ENCODE measurements around the gene KANTR.
"Not testable (repeated sequence)": the region's sequence is repeated elsewhere in the genome, so short reads cannot be mapped to it uniquely, and the experiment has no call there.

KANTR gene

DNA sequence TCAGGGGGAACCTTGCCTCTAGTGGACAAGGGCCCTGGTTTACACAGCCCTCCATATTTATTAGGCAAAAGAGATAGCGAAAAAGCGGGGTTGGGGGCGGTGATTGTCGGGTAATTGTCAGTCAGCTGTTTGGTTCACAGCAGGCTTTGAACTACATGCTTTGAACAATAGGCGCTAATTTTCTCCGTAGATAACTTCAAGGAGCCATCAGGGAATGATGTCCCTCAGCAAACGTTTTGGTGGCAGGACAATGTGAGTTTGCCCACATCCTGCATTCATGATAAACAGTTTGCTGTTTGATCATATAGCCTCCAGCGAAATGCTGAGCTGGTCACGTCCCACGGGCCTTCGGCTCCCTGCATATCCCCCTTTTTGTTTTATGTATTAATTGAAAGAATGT lies 65.2 kb downstream of the KANTR start:
- H3K27me3 ChIP-seq (replicated peaks in 2 of 5; ENCODE audit: control insufficient read depth in 4 of 5, insufficient read depth in 5 of 5, low read length in 4 of 5), result peaks cover 0 to 10% (median 0%) of the 10 kb centered on the region in 5 experiments
- ChIA-PET CTCF (no interaction called here), POLR2A (no interaction called here)
- no peak overlapping the region for H3K27ac ChIP-seq (ENCODE audit: insufficient read depth in 1 of 2, low read depth in 1 of 2, low read length in 2 of 2, poor library complexity in 1 of 2, severe bottlenecking in 2 of 2)
- DNase-seq, result no peak
- H3K4me1 ChIP-seq (ENCODE audit: control extremely low read depth in 1 of 4, control insufficient read depth in 4 of 4, insufficient read depth in 4 of 4, low read length in 3 of 4), result peaks cover 0 to 5% (median 1%) of the 10 kb centered on the region in 4 experiments
- no peak overlapping the region for H3K4me3 ChIP-seq (ENCODE audit: control insufficient read depth in 1 of 7, extremely low read depth in 1 of 7, insufficient read depth in 4 of 7, low read depth in 2 of 7, low read length in 6 of 7)
- H3K9me3 ChIP-seq (ENCODE audit: control extremely low read depth in 1 of 5, control insufficient read depth in 4 of 5, insufficient read depth in 2 of 5, low read depth in 1 of 5, low read length in 4 of 5), result peaks cover 0 to 6% (median 0%) of the 10 kb centered on the region in 5 experiments
- 90% methylated on average over 11 of the region's 11 CpGs for WGBS (ENCODE audit: insufficient coverage)
- no peaks in the 10 kb centered on the region for H3K36me3 ChIP-seq (ENCODE audit: control insufficient read depth in 4 of 4, insufficient read depth in 4 of 4, low read length in 3 of 4)

- Histone ChIP-seq H3K36me3 (ENCODE audit: control insufficient read depth in 4 of 4, insufficient read depth in 4 of 4, low read length in 3 of 4) (no peaks in the 10 kb centered on the region), H3K27me3 (replicated peaks in 2 of 5; ENCODE audit: control insufficient read depth in 4 of 5, insufficient read depth in 5 of 5, low read length in 4 of 5) (peaks cover 0 to 8% (median 0%) of the 10 kb centered on the region in 5 experiments), H3K4me1 (ENCODE audit: control extremely low read depth in 1 of 4, control insufficient read depth in 4 of 4, insufficient read depth in 4 of 4, low read length in 3 of 4) (peaks cover 0 to 5% (median 1%) of the 10 kb centered on the region in 4 experiments), H3K27ac (ENCODE audit: insufficient read depth in 1 of 2, low read depth in 1 of 2, low read length in 2 of 2, poor library complexity in 1 of 2, severe bottlenecking in 2 of 2) (no peak overlapping the region), H3K9me3 (ENCODE audit: control extremely low read depth in 1 of 5, control insufficient read depth in 4 of 5, insufficient read depth in 2 of 5, low read depth in 1 of 5, low read length in 4 of 5) (peaks cover 0 to under 1% (median 0%) of the 10 kb centered on the region in 5 experiments), H3K4me3 (ENCODE audit: control insufficient read depth in 1 of 7, extremely low read depth in 1 of 7, insufficient read depth in 4 of 7, low read depth in 2 of 7, low read length in 6 of 7) (no peak overlapping the region)
- ChIA-PET POLR2A (interaction anchor here (1.3 kb wide), 1 partner anchor 26 kb away, joined by 4 read pairs; no protein-coding TSS in a partner anchor), CTCF (no interaction called here)
- WGBS (ENCODE audit: insufficient coverage), result 93% methylated on average over 5 of the region's 6 CpGs
- no peak for DNase-seq
These were observed 66.5 kb downstream of the KANTR start for GRCh38 chrX:53160297-53160983.

- DNase-seq, result no peak
- ChIA-PET CTCF (no interaction called here), POLR2A (no interaction called here)
- 66% methylated on average over 5 of the region's 7 CpGs for WGBS (ENCODE audit: insufficient coverage)
- no peaks in the 10 kb centered on the region for H3K36me3 ChIP-seq (ENCODE audit: control insufficient read depth in 4 of 4, insufficient read depth in 4 of 4, low read length in 3 of 4)
- H3K9me3 ChIP-seq (ENCODE audit: control extremely low read depth in 1 of 5, control insufficient read depth in 4 of 5, insufficient read depth in 2 of 5, low read depth in 1 of 5, low read length in 4 of 5), result no peaks in the 10 kb centered on the region
- no peak overlapping the region for H3K4me3 ChIP-seq (ENCODE audit: control insufficient read depth in 1 of 7, extremely low read depth in 1 of 7, insufficient read depth in 4 of 7, low read depth in 2 of 7, low read length in 6 of 7)
- H3K4me1 ChIP-seq (ENCODE audit: control extremely low read depth in 1 of 4, control insufficient read depth in 4 of 4, insufficient read depth in 4 of 4, low read length in 3 of 4), result peaks cover 0 to 5% (median 1%) of the 10 kb centered on the region in 4 experiments
- H3K27ac ChIP-seq (ENCODE audit: insufficient read depth in 1 of 2, low read depth in 1 of 2, low read length in 2 of 2, poor library complexity in 1 of 2, severe bottlenecking in 2 of 2), result no peak overlapping the region
- H3K27me3 ChIP-seq (replicated peaks in 2 of 5; ENCODE audit: control insufficient read depth in 4 of 5, insufficient read depth in 5 of 5, low read length in 4 of 5), result peaks cover 0 to 7% (median 0%) of the 10 kb centered on the region in 5 experiments
These were observed 69.5 kb downstream of the KANTR start for GRCh38 chrX:53163436-53163835.

- WGBS (ENCODE audit: insufficient coverage), result 89% methylated on average over 4 of the region's 6 CpGs
- H3K4me1 ChIP-seq (ENCODE audit: control extremely low read depth in 1 of 4, control insufficient read depth in 4 of 4, insufficient read depth in 4 of 4, low read length in 3 of 4); H3K27ac ChIP-seq (ENCODE audit: insufficient read depth in 1 of 2, low read depth in 1 of 2, low read length in 2 of 2, poor library complexity in 1 of 2, severe bottlenecking in 2 of 2); H3K4me3 ChIP-seq (ENCODE audit: control insufficient read depth in 1 of 7, extremely low read depth in 1 of 7, insufficient read depth in 4 of 7, low read depth in 2 of 7, low read length in 6 of 7); H3K36me3 ChIP-seq (ENCODE audit: control insufficient read depth in 4 of 4, insufficient read depth in 4 of 4, low read length in 3 of 4); DNase-seq; POLR2A ChIA-PET; H3K27me3 ChIP-seq (replicated peaks in 2 of 5; ENCODE audit: control insufficient read depth in 4 of 5, insufficient read depth in 5 of 5, low read length in 4 of 5); H3K9me3 ChIP-seq (ENCODE audit: control extremely low read depth in 1 of 5, control insufficient read depth in 4 of 5, insufficient read depth in 2 of 5, low read depth in 1 of 5, low read length in 4 of 5); CTCF ChIA-PET: not testable (repeated sequence)
These were observed 70.6 kb downstream of the KANTR start for GRCh38 chrX:53164566-53164965.

DNA sequence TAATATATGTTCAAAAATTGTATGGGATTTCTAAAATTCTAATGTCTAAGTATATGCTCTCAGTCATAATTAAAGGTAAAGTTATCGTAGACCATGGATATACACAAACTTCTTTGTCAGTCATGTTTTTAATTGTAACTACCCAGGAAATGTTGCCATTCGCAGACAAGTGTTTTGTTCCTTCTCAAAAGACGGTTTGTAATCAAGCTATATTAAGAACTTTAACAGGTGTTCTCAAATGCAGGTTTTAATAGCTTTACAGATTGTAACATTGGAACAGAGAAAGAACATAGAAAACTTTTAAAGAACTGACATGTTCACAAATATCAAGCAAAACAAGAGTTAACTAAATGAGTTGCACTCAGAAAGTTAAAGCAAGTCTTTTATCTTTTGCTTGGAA lies 72.2 kb downstream of the KANTR start:
- H3K27ac ChIP-seq (ENCODE audit: insufficient read depth in 1 of 2, low read depth in 1 of 2, low read length in 2 of 2, poor library complexity in 1 of 2, severe bottlenecking in 2 of 2), result no peak overlapping the region
- peaks cover 0 to 7% (median 0%) of the 10 kb centered on the region in 5 experiments for H3K27me3 ChIP-seq (replicated peaks in 2 of 5; ENCODE audit: control insufficient read depth in 4 of 5, insufficient read depth in 5 of 5, low read length in 4 of 5)
- DNase-seq, result no peak
- H3K36me3 ChIP-seq (ENCODE audit: control insufficient read depth in 4 of 4, insufficient read depth in 4 of 4, low read length in 3 of 4), result no peaks in the 10 kb centered on the region
- WGBS (ENCODE audit: insufficient coverage), result no CpG with 5 or more reads among the region's 3 CpGs
- H3K4me1 ChIP-seq (ENCODE audit: control extremely low read depth in 1 of 4, control insufficient read depth in 4 of 4, insufficient read depth in 4 of 4, low read length in 3 of 4), result peaks cover 0 to 5% (median 0%) of the 10 kb centered on the region in 4 experiments
- no peak overlapping the region for H3K4me3 ChIP-seq (ENCODE audit: control insufficient read depth in 1 of 7, extremely low read depth in 1 of 7, insufficient read depth in 4 of 7, low read depth in 2 of 7, low read length in 6 of 7)
- ChIA-PET CTCF (no interaction called here), POLR2A (no interaction called here)
- no peaks in the 10 kb centered on the region for H3K9me3 ChIP-seq (ENCODE audit: control extremely low read depth in 1 of 5, control insufficient read depth in 4 of 5, insufficient read depth in 2 of 5, low read depth in 1 of 5, low read length in 4 of 5)

DNA sequence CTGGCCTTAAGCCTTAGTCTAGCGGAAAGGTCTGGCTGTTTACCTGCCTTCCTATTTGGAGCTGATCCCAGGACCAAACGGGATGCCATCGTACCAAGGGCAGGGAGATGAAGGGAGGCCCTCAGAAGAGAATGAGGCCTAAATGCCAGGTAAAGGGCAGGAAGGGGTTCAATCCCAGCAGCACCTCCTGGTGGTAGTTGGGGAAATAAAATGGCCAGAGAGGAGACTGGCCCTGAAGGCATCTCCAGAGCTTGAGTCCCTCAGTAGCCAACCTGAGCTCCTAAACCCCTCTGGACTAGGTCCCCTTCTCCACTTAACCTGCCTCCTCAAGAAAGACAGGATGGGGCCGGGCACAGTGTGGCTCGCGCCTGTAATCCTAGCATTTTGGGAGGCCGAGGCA lies 77.4 kb downstream of the KANTR start:
- POLR2A ChIA-PET, result no interaction called here
- no peak for DNase-seq
- Histone ChIP-seq H3K4me1 (ENCODE audit: control extremely low read depth in 1 of 4, control insufficient read depth in 4 of 4, insufficient read depth in 4 of 4, low read length in 3 of 4) (no peaks in the 10 kb centered on the region), H3K9me3 (ENCODE audit: control extremely low read depth in 1 of 5, control insufficient read depth in 4 of 5, insufficient read depth in 2 of 5, low read depth in 1 of 5, low read length in 4 of 5) (peaks cover 0 to 5% (median 0%) of the 10 kb centered on the region in 5 experiments), H3K36me3 (ENCODE audit: control insufficient read depth in 4 of 4, insufficient read depth in 4 of 4, low read length in 3 of 4) (no peaks in the 10 kb centered on the region), H3K4me3 (ENCODE audit: control insufficient read depth in 1 of 7, extremely low read depth in 1 of 7, insufficient read depth in 4 of 7, low read depth in 2 of 7, low read length in 6 of 7) (no peak overlapping the region), H3K27me3 (replicated peaks in 2 of 5; ENCODE audit: control insufficient read depth in 4 of 5, insufficient read depth in 5 of 5, low read length in 4 of 5) (no peaks in the 10 kb centered on the region), H3K27ac (ENCODE audit: insufficient read depth in 1 of 2, low read depth in 1 of 2, low read length in 2 of 2, poor library complexity in 1 of 2, severe bottlenecking in 2 of 2) (no peak overlapping the region)
- CTCF ChIA-PET, result no interaction called here
- 98% methylated on average over 7 of the region's 7 CpGs for WGBS (ENCODE audit: insufficient coverage)
